ENCODE measurements around the gene SPPL3. TPM values are rescaled to one million over a fixed set of nuclear protein-coding genes. Genes with fewer than 3 reads are reported as not detected.

The SPPL3 gene
- total and polyA plus RNA-seq, 4 donors: 18.9 to 108 (median 67.8) TPM

DNA sequence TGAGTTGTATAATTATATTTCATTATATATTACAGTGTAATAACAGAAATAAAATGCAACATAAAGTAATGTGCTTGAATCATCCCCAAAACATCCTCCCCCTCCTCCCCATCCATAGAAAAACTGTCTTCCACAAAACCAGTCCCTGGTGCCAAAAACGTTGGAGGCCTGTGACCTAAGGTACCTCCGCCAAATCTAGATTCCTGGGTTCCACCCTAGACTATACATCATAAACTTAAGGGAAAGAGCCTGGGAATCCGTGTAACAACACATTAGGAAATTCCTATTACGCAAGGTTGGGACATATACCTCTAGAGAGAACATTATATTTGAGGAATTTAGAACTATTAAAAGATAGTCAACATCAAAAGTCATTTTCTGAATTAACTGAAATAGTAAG lies 38.0 kb downstream of the SPPL3 start:
- H3K4me1 ChIP-seq (ENCODE audit: control insufficient read depth, insufficient read depth, low read length): no peaks in the 10 kb centered on the region
- H3K36me3 ChIP-seq (ENCODE audit: control insufficient read depth, insufficient read depth, low read length): peaks cover 7% of the 10 kb centered on the region
- no peak overlapping the region for H3K27ac ChIP-seq (ENCODE audit: low read depth, low read length)
- no peak for DNase-seq (ENCODE audit: low read depth in 4 of 6, low spot score in 6 of 6)
- no peaks in the 10 kb centered on the region for H3K27me3 ChIP-seq (ENCODE audit: control insufficient read depth, insufficient read depth, low read length)
- H3K4me3 ChIP-seq (ENCODE audit: low read depth, low read length): no peak overlapping the region
- H3K9me3 ChIP-seq (ENCODE audit: control insufficient read depth, insufficient read depth, low read length): no peaks in the 10 kb centered on the region
- WGBS (ENCODE audit: insufficient coverage): 100% methylated on average over 1 of the region's 4 CpGs

GRCh38 chr12:120865098-120865497 lies 39.1 kb downstream of the SPPL3 start:
- Histone ChIP-seq H3K27me3 (ENCODE audit: control insufficient read depth, insufficient read depth, low read length) (no peaks in the 10 kb centered on the region), H3K4me1 (ENCODE audit: control insufficient read depth, insufficient read depth, low read length) (no peaks in the 10 kb centered on the region), H3K4me3 (ENCODE audit: low read depth, low read length) (no peak overlapping the region), H3K9me3 (ENCODE audit: control insufficient read depth, insufficient read depth, low read length) (no peaks in the 10 kb centered on the region), H3K27ac (ENCODE audit: low read depth, low read length) (no peak overlapping the region), H3K36me3 (ENCODE audit: control insufficient read depth, insufficient read depth, low read length) (peaks cover 7% of the 10 kb centered on the region)
- WGBS (ENCODE audit: insufficient coverage): 100% methylated on average over 3 of the region's 3 CpGs
- no peak for DNase-seq (ENCODE audit: low read depth in 4 of 6, low spot score in 6 of 6)

- Histone ChIP-seq H3K4me1 (ENCODE audit: control insufficient read depth, insufficient read depth, low read length) (no peaks in the 10 kb centered on the region), H3K36me3 (ENCODE audit: control insufficient read depth, insufficient read depth, low read length) (peaks cover 4% of the 10 kb centered on the region), H3K27me3 (ENCODE audit: control insufficient read depth, insufficient read depth, low read length) (no peaks in the 10 kb centered on the region), H3K27ac (ENCODE audit: low read depth, low read length) (no peak overlapping the region), H3K9me3 (ENCODE audit: control insufficient read depth, insufficient read depth, low read length) (peaks cover 5% of the 10 kb centered on the region), H3K4me3 (ENCODE audit: low read depth, low read length) (no peak overlapping the region)
- WGBS (ENCODE audit: insufficient coverage): no CpG with 5 or more reads among the region's 1 CpG
- DNase-seq (ENCODE audit: low read depth in 4 of 6, low spot score in 6 of 6): no peak
Observed at GRCh38 chr12:120862664-120863063, 41.5 kb downstream of the SPPL3 start.

DNA sequence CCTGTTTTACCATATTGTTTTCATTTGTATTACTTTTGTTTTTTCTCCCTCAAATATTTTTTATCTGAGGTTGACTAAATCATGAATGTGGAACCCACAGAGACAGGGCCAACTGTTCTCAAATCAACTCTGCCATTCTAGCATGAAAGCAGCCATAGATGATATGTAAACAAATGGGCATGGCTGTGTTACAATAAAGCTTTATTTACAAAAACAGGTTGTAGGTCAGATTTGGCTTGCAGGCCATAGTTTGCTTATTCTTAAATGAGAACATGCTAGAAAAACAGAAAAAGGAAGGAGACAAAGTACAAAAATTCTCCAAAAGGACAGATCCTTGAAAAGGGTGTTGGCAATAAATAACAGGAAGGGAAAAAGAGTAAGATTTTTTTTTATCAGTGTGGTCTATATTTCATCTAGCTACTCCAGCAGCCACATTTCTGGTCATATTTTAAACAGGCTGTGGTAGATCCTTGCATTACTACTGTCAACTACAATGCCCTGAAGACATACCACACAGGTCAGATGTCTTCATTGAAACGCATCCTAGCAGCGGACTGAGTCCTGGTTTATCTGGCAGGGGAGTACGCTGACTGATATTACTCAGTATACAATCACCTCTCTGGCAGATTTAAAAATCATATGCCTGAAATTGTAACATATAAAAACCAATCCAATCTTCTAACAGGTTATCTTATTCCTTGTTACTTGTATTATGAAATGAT lies 42.9 kb downstream of the SPPL3 start:
- Histone ChIP-seq H3K9me3 (ENCODE audit: control insufficient read depth, insufficient read depth, low read length) (peaks cover 5% of the 10 kb centered on the region), H3K27ac (ENCODE audit: low read depth, low read length) (no peak overlapping the region), H3K36me3 (ENCODE audit: control insufficient read depth, insufficient read depth, low read length) (no peaks in the 10 kb centered on the region), H3K4me3 (ENCODE audit: low read depth, low read length) (no peak overlapping the region), H3K4me1 (ENCODE audit: control insufficient read depth, insufficient read depth, low read length) (no peaks in the 10 kb centered on the region), H3K27me3 (ENCODE audit: control insufficient read depth, insufficient read depth, low read length) (no peaks in the 10 kb centered on the region)
- WGBS (ENCODE audit: insufficient coverage): 92% methylated on average over 2 of the region's 3 CpGs
- no peak for DNase-seq (ENCODE audit: low read depth in 4 of 6, low spot score in 6 of 6)

DNA sequence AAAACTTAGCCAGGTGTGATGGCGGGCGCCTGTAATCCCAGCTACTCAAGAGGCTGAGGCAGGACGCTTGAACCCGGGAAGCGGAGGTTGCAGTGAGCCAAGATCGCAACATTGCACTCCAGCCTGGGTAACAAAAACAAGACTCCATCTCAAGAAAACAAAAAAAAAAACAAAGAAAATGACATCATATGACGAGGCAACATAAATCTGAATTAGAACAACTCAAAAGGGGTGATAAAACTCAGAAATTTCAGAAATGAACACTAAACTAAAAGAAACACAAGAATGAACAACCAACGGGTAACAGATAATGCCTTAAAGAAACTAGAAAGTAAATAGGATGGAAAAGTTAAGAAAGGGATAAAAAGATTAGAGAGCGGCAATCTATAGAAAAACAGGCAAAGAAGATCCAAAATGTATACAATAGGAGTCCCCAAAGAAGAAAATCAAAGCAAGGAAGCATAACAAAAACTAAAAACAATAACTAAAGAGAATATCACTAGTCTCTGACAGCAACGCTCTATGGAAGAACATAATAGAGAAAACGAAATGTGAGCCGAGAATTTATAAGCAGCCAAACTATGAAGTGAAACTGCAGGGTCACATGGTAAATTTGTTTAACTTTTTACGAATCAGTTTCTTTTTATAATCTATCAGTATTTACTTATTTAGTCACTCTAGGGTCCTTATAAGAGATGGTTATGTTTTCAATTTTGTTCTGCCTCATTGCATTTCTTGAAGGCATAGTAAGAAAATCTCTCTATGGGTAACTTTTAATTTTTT lies 45.7 kb downstream of the SPPL3 start:
- no peak for DNase-seq (ENCODE audit: low read depth in 4 of 6, low spot score in 6 of 6)
- WGBS (ENCODE audit: insufficient coverage): 98% methylated on average over 6 of the region's 13 CpGs

DNA sequence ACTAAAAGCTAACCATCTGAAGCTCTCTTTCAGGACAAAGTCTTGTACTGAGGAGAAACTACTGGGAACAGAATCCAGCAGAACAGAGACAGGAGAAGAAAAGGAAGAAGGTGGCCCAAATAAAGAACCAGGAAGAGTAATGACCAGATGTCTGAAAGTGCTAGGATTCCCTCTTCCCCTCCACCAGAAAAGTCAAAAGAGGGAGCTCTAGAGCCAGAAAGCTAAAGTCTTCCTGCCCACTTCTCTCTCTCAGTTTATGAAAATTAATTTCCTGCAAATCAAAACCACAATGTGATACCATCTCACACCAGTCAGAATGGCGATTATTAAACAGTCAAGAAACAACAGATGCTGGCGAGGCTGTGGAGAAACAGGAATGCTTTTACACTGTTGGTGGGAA lies 47.2 kb downstream of the SPPL3 start:
- H3K4me1 ChIP-seq (ENCODE audit: control insufficient read depth, insufficient read depth, low read length): peaks cover 5% of the 10 kb centered on the region
- no peak overlapping the region for H3K27ac ChIP-seq (ENCODE audit: low read depth, low read length)
- peaks cover 5% of the 10 kb centered on the region for H3K9me3 ChIP-seq (ENCODE audit: control insufficient read depth, insufficient read depth, low read length)
- H3K27me3 ChIP-seq (ENCODE audit: control insufficient read depth, insufficient read depth, low read length): no peaks in the 10 kb centered on the region
- no peak for DNase-seq (ENCODE audit: low read depth in 4 of 6, low spot score in 6 of 6)
- no peak overlapping the region for H3K4me3 ChIP-seq (ENCODE audit: low read depth, low read length)
- no CpG with 5 or more reads among the region's 2 CpGs for WGBS (ENCODE audit: insufficient coverage)
- no peaks in the 10 kb centered on the region for H3K36me3 ChIP-seq (ENCODE audit: control insufficient read depth, insufficient read depth, low read length)

More for the DNA sequence above, 45.7 kb downstream of the SPPL3 start:
- no peak overlapping the region for H3K27ac ChIP-seq (ENCODE audit: low read depth, low read length)
- H3K4me3 ChIP-seq (ENCODE audit: low read depth, low read length): no peak overlapping the region
- H3K9me3 ChIP-seq (ENCODE audit: control insufficient read depth, insufficient read depth, low read length): peaks cover 5% of the 10 kb centered on the region
- H3K4me1 ChIP-seq (ENCODE audit: control insufficient read depth, insufficient read depth, low read length): peaks cover 5% of the 10 kb centered on the region
- H3K27me3 ChIP-seq (ENCODE audit: control insufficient read depth, insufficient read depth, low read length): no peaks in the 10 kb centered on the region
- H3K36me3 ChIP-seq (ENCODE audit: control insufficient read depth, insufficient read depth, low read length): no peaks in the 10 kb centered on the region

GRCh38 chr12:120855823-120856588 lies 48.2 kb downstream of the SPPL3 start:
- H3K4me1 ChIP-seq (ENCODE audit: control insufficient read depth, insufficient read depth, low read length): peaks cover 5% of the 10 kb centered on the region
- 93% methylated on average over 3 of the region's 6 CpGs for WGBS (ENCODE audit: insufficient coverage)
- DNase-seq (ENCODE audit: low read depth in 4 of 6, low spot score in 6 of 6): no peak
- no peaks in the 10 kb centered on the region for H3K27me3 ChIP-seq (ENCODE audit: control insufficient read depth, insufficient read depth, low read length)
- H3K9me3 ChIP-seq (ENCODE audit: control insufficient read depth, insufficient read depth, low read length): peaks cover 5% of the 10 kb centered on the region
- no peaks in the 10 kb centered on the region for H3K36me3 ChIP-seq (ENCODE audit: control insufficient read depth, insufficient read depth, low read length)
- H3K27ac ChIP-seq (ENCODE audit: low read depth, low read length): no peak overlapping the region
- no peak overlapping the region for H3K4me3 ChIP-seq (ENCODE audit: low read depth, low read length)

GRCh38 chr12:120854804-120855203 lies 49.4 kb downstream of the SPPL3 start:
- DNase-seq (ENCODE audit: low read depth in 4 of 6, low spot score in 6 of 6): no peak
- no peaks in the 10 kb centered on the region for H3K27me3 ChIP-seq (ENCODE audit: control insufficient read depth, insufficient read depth, low read length)
- H3K36me3 ChIP-seq (ENCODE audit: control insufficient read depth, insufficient read depth, low read length): no peaks in the 10 kb centered on the region
- peaks cover 5% of the 10 kb centered on the region for H3K9me3 ChIP-seq (ENCODE audit: control insufficient read depth, insufficient read depth, low read length)
- no peak overlapping the region for H3K4me3 ChIP-seq (ENCODE audit: low read depth, low read length)
- WGBS (ENCODE audit: insufficient coverage): no CpG with 5 or more reads among the region's 4 CpGs
- peaks cover 5% of the 10 kb centered on the region for H3K4me1 ChIP-seq (ENCODE audit: control insufficient read depth, insufficient read depth, low read length)
- no peak overlapping the region for H3K27ac ChIP-seq (ENCODE audit: low read depth, low read length)

DNA sequence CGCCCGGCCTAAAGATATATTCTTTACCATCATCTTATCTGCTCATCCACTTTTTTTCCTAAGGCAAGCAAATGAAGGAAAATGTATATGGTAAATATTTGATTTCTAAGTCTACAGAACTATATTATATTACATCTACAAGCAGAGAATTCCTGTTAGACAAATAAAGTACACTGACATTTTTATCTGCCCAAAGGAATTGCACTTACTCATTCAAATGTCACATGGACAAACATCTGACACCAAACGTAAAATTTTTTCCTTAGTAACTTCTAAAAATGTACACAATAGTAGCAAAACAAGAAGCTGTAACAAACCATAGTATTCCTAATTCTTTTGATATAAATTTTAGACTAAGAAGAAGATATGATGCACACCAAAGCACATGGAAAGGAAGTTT lies 51.0 kb downstream of the SPPL3 start:
- Histone ChIP-seq H3K27me3 (ENCODE audit: control insufficient read depth, insufficient read depth, low read length) (no peaks in the 10 kb centered on the region), H3K9me3 (ENCODE audit: control insufficient read depth, insufficient read depth, low read length) (peaks cover 2% of the 10 kb centered on the region), H3K27ac (ENCODE audit: low read depth, low read length) (no peak overlapping the region), H3K4me1 (ENCODE audit: control insufficient read depth, insufficient read depth, low read length) (peaks cover 5% of the 10 kb centered on the region), H3K4me3 (ENCODE audit: low read depth, low read length) (no peak overlapping the region), H3K36me3 (ENCODE audit: control insufficient read depth, insufficient read depth, low read length) (no peaks in the 10 kb centered on the region)
- no CpG with 5 or more reads among the region's 3 CpGs for WGBS (ENCODE audit: insufficient coverage)
- DNase-seq (ENCODE audit: low read depth in 4 of 6, low spot score in 6 of 6): no peak
